ENCODE measurements around the gene PUM1.

The PUM1 gene

GRCh38 chr1:30893776-30894507, 171.6 kb downstream of the PUM1 start:
- DNase-seq (ENCODE audit: low read depth in 2 of 2) = no peak

GRCh38 chr1:30892671-30893073, 172.8 kb downstream of the PUM1 start:
- no peak for DNase-seq (ENCODE audit: low read depth in 2 of 2)

GRCh38 chr1:30891227-30891552, 174.3 kb downstream of the PUM1 start:
- DNase-seq (ENCODE audit: low read depth in 2 of 2) = no peak

- DNase-seq (ENCODE audit: low read depth in 2 of 2) = no peak
These were observed 174.9 kb downstream of the PUM1 start for GRCh38 chr1:30890502-30891226.

GRCh38 chr1:30889511-30889910, 176.0 kb downstream of the PUM1 start:
- no peak for DNase-seq (ENCODE audit: low read depth in 2 of 2)

GRCh38 chr1:30888975-30889374, 176.5 kb downstream of the PUM1 start:
- DNase-seq (ENCODE audit: low read depth in 2 of 2) = no peak

GRCh38 chr1:30888391-30888790, 177.1 kb downstream of the PUM1 start:
- no peak for DNase-seq (ENCODE audit: low read depth in 2 of 2)

- DNase-seq (ENCODE audit: low read depth in 2 of 2) = no peak
These were observed 177.8 kb downstream of the PUM1 start for GRCh38 chr1:30887485-30888315.

DNA sequence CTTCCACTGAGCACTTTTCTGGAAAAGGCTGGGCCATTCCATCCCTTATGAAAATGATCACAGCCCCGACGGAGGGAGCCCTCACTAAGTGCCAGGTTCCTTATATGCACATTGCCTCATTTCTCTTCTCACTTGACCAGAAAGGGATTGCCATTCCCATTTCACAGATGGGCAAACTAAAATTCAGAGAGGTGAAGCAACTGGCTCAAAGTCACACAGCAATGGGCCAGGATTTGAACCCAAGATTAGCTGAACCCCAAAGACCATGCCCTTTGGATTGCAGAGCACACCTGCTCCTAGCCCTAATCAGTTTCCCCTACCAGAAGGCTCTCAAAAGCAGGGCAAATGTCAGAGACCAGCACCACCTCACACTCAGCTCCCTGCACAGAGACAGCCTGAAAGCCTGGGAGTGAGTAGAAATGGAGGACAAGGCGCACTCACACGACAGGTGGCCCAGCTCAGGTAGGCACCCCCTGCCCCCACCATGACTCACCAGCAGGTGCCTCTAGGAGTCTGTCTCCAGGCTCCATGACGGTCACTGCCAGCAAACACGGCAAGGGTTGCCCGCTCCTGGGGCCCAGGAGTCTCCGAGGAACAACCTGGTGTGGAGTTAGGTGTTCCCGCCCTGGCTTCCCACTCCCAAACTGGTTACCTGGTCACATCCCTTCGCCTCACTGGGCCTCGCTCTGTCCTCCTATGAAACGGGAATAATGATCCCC, 178.6 kb downstream of the PUM1 start:
- no peak for DNase-seq (ENCODE audit: low read depth in 2 of 2)

- no peak for DNase-seq (ENCODE audit: low read depth in 2 of 2)
These were observed 179.7 kb downstream of the PUM1 start for GRCh38 chr1:30885570-30886522.

GRCh38 chr1:30884723-30885122, 180.8 kb downstream of the PUM1 start:
- DNase-seq (ENCODE audit: low read depth in 2 of 2) = no peak

DNA sequence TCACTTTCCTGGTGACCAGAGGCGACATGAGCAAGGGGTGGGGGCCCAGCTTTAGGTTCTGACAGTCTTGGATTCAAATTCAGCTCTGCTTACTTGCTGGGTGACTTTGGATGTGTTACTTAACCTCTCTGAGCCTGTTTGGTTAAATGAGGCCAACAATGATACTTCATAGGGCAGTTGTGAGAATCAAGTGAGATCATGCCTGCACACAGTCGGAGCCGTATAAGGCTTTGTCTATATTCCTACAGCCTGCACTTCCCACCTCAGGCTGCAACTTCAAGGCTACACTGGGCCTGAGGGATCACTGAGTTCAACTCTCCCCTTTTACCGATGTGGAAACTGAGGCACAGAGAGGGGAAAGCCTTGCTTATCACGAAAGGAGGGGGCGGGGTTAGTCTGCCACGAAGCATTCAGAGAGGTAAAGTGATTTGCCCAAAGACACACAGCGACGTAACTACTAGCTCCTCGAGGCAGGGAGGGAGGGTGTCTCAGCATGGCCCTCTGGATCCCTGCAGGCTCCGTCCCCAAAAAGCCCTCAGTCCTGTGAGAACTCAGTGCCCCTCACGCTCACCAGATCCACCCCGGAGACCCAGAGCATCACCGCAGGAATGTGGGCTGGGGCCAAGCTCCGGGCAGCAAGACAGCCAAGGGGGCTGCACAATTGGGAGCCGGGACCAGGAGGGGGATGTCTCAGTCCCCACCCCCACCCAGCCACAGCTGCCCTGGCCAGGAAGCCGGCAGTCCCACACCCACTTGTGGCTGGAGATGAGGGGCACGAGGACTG, 181.9 kb downstream of the PUM1 start:
- no peak for DNase-seq (ENCODE audit: low read depth in 2 of 2)

DNA sequence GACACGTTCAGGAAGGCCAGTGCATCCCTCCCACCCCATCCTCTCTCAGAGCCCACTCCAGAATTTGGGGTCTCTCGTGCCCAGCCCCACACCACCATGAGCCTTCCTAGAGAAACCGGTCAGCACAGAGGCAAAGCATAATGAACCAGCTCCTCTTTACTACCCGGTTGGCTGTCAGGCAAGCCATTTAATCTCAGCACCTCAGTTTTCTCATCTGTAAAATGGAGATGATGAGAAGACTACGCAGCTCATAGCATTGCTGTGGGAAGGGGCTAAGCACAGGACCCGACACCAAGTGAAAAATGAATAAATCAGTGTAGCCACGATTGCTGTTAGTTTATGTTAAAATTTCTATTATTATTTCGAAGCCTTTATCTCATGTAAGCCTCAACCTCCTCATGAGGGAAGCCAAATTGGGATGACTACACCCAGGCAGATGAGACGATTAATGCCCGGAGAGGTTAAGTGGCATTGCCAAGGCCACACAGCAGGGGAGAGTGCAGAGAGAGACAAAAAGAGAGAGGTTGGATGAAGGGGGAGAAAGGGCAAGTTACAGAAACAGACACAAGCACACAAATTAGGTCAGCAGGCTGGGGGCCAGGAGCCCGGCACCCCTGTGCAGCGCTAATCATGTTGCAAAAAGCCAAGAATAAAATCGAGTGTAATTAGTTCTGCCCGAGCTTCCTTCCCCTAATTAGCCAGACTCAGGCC, 182.7 kb downstream of the PUM1 start:
- DNase-seq (ENCODE audit: low read depth in 2 of 2) = no peak
